Esophagus muscularis mucosa (tissue), 4 donors: ENCODE results near the gene CKLF. TPM values are rescaled to one million over a fixed set of nuclear protein-coding genes. Genes with fewer than 3 reads are reported as not detected.

Experiments
- DNase-seq: peaks from one replicate; pipeline ENCODE4 v3.0.0-alpha.2; 2017; ENCODE audit errors: extremely low spot score
- H3K27ac ChIP-seq, 4 donors: fragments of 200-600 bp; sonication (generic); replicated peaks in 1 of 4; 1 replicate in 3 of 4; 2 replicates in 1 of 4; pipeline ENCODE4 v1.5.1; 2016 to 2019; ENCODE audit warnings: mild to moderate bottlenecking in 1 of 4
- H3K27me3 ChIP-seq, 4 donors: fragments of 200-600 bp; sonication (generic); one replicate each; pipeline versions ENCODE4 v1.5.1 to v1.6.0; 2016 to 2019
- H3K36me3 ChIP-seq, 4 donors: fragments of 200-600 bp; sonication (generic); one replicate each; pipeline ENCODE4 v1.5.1; 2016 to 2019
- H3K4me1 ChIP-seq, 4 donors: fragments of 200-600 bp; sonication (generic); one replicate each; pipeline ENCODE4 v1.5.1; 2016 to 2019
- H3K4me3 ChIP-seq, 4 donors: fragments of 200-600 bp; sonication (generic); 1 replicate in 2 of 4; 2 replicates in 2 of 4; pipeline ENCODE4 v1.5.1; 2016 to 2019; ENCODE audit warnings: mild to moderate bottlenecking in 4 of 4, moderate library complexity in 1 of 4
- H3K9me3 ChIP-seq, 4 donors: fragments of 200-600 bp; sonication (generic); 1 replicate in 3 of 4; 2 replicates in 1 of 4; pipeline ENCODE4 v1.5.1; 2016 to 2019
- CTCF ChIP-seq, 3 experiments: fragments of 200-600 bp in 2 of 3; fragments of 450-650 bp in 1 of 3; sonication (generic) in 2 of 3; IDR thresholded peaks; one replicate each; pipeline ENCODE4 v1.5.1; 2017 to 2019; ENCODE audit warnings: antibody characterized with exemption in 3 of 3, mild to moderate bottlenecking in 2 of 3, moderate library complexity in 1 of 3
- EP300 ChIP-seq: sonication (generic); formaldehyde crosslinking; IDR thresholded peaks from one replicate; pipeline ENCODE4 v1.6.1; 2017; ENCODE audit warnings: antibody characterized with exemption
- POLR2A ChIP-seq: fragments of 450-650 bp; IDR thresholded peaks from one replicate; pipeline ENCODE4 v1.6.1; 2017; ENCODE audit warnings: antibody characterized with exemption, moderate library complexity, mild to moderate bottlenecking, low read depth
- POLR2AphosphoS5 ChIP-seq, 2 donors: sonication (generic); formaldehyde crosslinking; IDR thresholded peaks; one replicate each; pipeline ENCODE4 v1.6.1; 2017; ENCODE audit warnings: antibody characterized with exemption in 2 of 2
- WGBS: methylation state at CpG from one replicate; pipeline ENCODE4 v1.1.5; 2018; 5-methylcytosine and 5-hydroxymethylcytosine counted together
- intact Hi-C: fragments of 100-400 bp; cut with DNase I; formaldehyde crosslinking; loops from one replicate; pipeline ENCODE4 v1.15.1; 2023
- total RNA-seq, 4 donors: library from RNA; depleted of rRNA; stranded (reverse); fragments of >200 nt; gene quantifications; one replicate each; pipeline versions ENCODE4 v1.1.0 to v1.2.1, GENCODE V29; 2016

Gene CKLF
- total RNA-seq, 4 donors from 2014 or later: 18.1 to 28.2 (median 24.2) TPM

DNA sequence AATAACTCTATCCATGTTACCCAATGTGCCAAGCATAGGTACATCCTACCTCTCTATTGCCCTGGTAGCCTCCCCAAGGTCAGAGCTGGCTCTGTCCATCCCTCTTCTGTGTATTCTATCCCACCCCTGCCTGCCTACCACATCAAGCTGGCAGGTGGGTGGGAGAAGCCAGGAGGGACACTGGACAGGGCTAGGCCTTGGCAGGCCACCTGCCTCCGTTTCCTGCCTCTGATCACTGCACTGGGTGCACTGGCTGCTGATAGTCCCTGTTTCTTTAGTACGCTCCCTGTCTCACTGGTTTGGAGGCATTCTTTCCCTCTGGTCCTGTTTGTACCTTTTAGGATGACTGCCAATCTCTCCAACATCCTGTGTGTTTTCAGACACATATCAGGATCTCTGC is 15.1 kb upstream of the CKLF start:
- DNase-seq: no peak
- peaks cover 35 to 96% (median 59%) of the 10 kb centered on the region in 4 donors for H3K36me3 ChIP-seq
- TF ChIP-seq CTCF (IDR thresholded peaks at IDR 0.05) (no peak), POLR2AphosphoS5 (IDR thresholded peaks at IDR 0.05) (no peak), EP300 (no peak), POLR2A (no peak)
- intact Hi-C loops: no loop called here
- no CpG with 5 or more reads among the region's 2 CpGs for WGBS
- no peak overlapping the region for H3K27ac ChIP-seq
- no peaks in the 10 kb centered on the region for H3K9me3 ChIP-seq
- no peaks in the 10 kb centered on the region for H3K27me3 ChIP-seq
- H3K4me3 ChIP-seq: no peak overlapping the region
- peaks cover 0 to 3% (median 1%) of the 10 kb centered on the region in 4 donors for H3K4me1 ChIP-seq

DNA sequence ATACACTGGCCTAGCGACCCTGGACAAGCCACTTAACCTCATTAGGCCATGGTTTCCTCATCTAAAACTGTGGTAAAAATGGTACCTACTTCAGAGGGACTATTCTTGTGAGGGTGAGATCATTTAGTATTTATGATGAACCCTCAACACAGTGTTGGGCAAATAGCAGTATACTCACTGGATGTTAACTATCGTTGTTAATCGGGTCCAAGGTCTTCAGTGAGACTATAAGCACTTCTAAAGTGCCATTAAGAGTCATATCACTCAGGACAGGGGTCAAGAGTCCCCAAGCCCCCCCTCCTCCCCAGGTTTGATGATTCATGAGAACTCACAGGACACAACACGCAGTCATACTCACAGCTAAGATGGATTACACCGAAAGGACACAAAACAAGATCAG is 13.5 kb upstream of the CKLF start:
- intact Hi-C loops: no loop called here
- H3K36me3 ChIP-seq: peaks cover 19 to 96% (median 64%) of the 10 kb centered on the region in 4 donors

GRCh38 chr16:66539623-66540469 is 12.5 kb upstream of the CKLF start:
- Histone ChIP-seq H3K9me3 (no peaks in the 10 kb centered on the region), H3K36me3 (peaks cover 19 to 95% (median 71%) of the 10 kb centered on the region in 4 donors), H3K27ac (no peak overlapping the region), H3K27me3 (no peaks in the 10 kb centered on the region), H3K4me1 (peaks cover 0 to 3% (median 1%) of the 10 kb centered on the region in 4 donors), H3K4me3 (no peak overlapping the region)
- no peak for DNase-seq
- WGBS: 81% methylated on average over 3 of the region's 3 CpGs
- intact Hi-C loops: no loop called here
- no peak for TF ChIP-seq POLR2A
- TF ChIP-seq CTCF (IDR thresholded peaks at IDR 0.05): no peak
- no peak for TF ChIP-seq POLR2AphosphoS5 (IDR thresholded peaks at IDR 0.05)
- TF ChIP-seq EP300: no peak

More for the DNA sequence above, 13.5 kb upstream of the CKLF start:
- no peak overlapping the region for H3K27ac ChIP-seq
- no peaks in the 10 kb centered on the region for H3K27me3 ChIP-seq
- peaks cover 0 to 3% (median 1%) of the 10 kb centered on the region in 4 donors for H3K4me1 ChIP-seq
- no peak for DNase-seq
- H3K9me3 ChIP-seq: no peaks in the 10 kb centered on the region
- TF ChIP-seq POLR2AphosphoS5 (IDR thresholded peaks at IDR 0.05) (no peak), EP300 (no peak), CTCF (IDR thresholded peaks at IDR 0.05) (no peak)
- H3K4me3 ChIP-seq: no peak overlapping the region
- WGBS: 95% methylated on average over 5 of the region's 5 CpGs

- no peak for DNase-seq
- H3K9me3 ChIP-seq: no peaks in the 10 kb centered on the region
- no peak overlapping the region for H3K27ac ChIP-seq
- intact Hi-C loops: no loop called here
- H3K36me3 ChIP-seq: peaks cover 12 to 95% (median 66%) of the 10 kb centered on the region in 4 donors
- H3K4me3 ChIP-seq: no peak overlapping the region
- H3K4me1 ChIP-seq: peaks cover 0 to 3% (median 1%) of the 10 kb centered on the region in 4 donors
- H3K27me3 ChIP-seq: no peaks in the 10 kb centered on the region
- 78% methylated on average over 18 of the region's 18 CpGs for WGBS
- no peak for TF ChIP-seq POLR2A
- no peak for TF ChIP-seq CTCF (IDR thresholded peaks at IDR 0.05)
- no peak for TF ChIP-seq EP300
- TF ChIP-seq POLR2AphosphoS5 (IDR thresholded peaks at IDR 0.05): no peak
These were observed 10.7 kb upstream of the CKLF start for GRCh38 chr16:66541388-66542355.
